ENCODE data around the gene FKRP. TPM values are rescaled to one million over a fixed set of nuclear protein-coding genes. Genes with fewer than 3 reads are reported as not detected.

Gene FKRP
- total and polyA plus RNA-seq, 11 donors, result 13.9 to 25.1 (median 19.8) TPM

DNA sequence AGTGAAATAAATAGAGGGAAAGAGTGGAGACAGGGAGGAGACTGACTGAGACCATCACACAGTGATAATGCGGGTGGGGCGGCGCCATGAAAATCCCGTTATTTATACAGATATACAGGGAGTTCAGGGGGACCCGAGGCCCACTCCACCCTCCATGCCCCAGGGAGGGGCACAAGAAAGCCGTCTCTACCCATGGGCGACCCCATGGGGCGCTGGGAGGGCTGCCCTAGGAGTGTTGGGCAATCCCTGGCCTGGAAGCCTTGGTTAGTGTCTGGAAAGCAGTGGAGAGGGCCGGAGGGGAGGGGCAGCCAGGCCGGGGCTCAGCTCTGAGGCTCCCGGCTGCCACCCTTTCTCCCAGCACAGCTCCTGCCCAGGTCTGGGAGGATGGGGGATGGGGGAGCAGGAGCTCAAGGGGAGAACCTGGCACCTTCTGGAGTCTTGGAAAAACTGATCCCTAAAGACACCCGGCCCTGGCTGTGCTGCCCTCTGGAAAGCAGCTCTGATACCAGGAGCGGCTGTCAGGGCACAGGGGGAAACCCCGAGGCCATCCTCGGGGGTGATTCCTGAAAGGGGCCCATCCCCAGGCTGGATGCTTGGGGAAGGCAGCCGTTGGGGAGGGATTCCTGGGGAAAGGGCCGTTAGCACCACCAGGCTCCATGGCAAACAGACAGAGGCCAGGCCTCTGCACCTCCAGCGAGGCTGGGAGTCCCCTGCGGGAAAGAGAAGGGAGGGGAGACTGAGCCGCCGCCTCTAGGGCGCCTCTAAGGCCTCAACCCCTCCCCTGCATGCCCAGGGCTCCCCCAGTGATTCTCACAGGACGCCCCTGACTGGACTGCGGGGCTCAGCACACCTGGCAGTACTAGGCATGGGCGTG is 26.0 kb upstream of the FKRP start:
- peak overlapping the region in 3 of 12 donors; percentile 18 to 93 (median 42) for H3K27ac ChIP-seq
- peak in 1 of 5 donors; percentile 47 for DNase-seq
- ATAC-seq, result no peak

DNA sequence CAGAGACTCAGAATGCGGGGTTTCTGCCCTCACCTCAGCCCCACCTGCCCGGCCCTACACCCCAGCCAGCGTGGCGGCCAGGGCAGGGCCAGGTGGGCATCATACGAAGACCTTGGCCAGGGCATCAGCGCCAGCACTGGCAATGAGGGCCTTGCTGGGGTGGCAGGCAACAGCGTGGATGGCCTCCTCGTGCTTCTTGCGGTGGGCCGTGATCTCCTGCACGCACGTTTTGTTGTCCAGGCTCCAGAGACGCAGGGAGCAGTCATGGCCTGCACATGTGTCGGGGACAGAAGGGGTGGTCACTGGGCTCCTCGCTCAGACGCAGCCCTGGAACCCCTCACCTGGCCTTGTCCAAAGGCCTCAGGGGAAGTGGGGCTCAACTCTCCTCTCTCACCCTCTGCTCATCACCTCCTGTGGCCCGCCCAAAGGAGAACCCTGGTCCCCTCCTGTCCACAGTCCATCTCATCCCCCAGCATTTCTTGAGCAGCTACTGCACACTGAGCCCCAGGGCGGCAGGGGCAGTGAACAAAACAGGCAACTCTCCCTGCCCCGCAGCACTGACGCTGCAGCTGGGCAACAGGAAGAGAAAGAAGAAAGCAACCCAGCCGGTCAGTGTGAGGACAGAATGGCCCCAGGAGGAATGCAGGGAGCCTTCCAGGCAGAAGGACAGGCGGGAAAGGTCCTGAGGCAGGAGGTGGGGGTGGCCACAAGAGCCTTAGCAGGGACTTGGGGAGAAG is 25.2 kb upstream of the FKRP start:
- H3K27ac ChIP-seq, result peak overlapping the region in 1 of 12 donors; percentile 42

More for the DNA sequence above, 26.0 kb upstream of the FKRP start:
- Histone ChIP-seq H3K27me3 (no peaks in the 10 kb centered on the region), H3K4me3 (no peak overlapping the region), H3K9me3 (no peaks in the 10 kb centered on the region), H3K4me1 (peaks cover 0 to 33% (median 24%) of the 10 kb centered on the region in 12 donors), H3K36me3 (peaks cover 2 to 56% (median 53%) of the 10 kb centered on the region in 9 donors)
- no peak for TF ChIP-seq POLR2A (IDR thresholded peaks at IDR 0.05)
- TF ChIP-seq, protein P1, sequence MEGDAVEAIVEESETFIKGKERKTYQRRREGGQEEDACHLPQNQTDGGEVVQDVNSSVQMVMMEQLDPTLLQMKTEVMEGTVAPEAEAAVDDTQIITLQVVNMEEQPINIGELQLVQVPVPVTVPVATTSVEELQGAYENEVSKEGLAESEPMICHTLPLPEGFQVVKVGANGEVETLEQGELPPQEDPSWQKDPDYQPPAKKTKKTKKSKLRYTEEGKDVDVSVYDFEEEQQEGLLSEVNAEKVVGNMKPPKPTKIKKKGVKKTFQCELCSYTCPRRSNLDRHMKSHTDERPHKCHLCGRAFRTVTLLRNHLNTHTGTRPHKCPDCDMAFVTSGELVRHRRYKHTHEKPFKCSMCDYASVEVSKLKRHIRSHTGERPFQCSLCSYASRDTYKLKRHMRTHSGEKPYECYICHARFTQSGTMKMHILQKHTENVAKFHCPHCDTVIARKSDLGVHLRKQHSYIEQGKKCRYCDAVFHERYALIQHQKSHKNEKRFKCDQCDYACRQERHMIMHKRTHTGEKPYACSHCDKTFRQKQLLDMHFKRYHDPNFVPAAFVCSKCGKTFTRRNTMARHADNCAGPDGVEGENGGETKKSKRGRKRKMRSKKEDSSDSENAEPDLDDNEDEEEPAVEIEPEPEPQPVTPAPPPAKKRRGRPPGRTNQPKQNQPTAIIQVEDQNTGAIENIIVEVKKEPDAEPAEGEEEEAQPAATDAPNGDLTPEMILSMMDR (IDR thresholded peaks at IDR 0.05), result no peak
- 80 to 85% (median 85%) methylated on average over 19 to 25 of the region's 25 CpGs for WGBS, 4 donors
- intact Hi-C loops (cut with DNase I), result no loop called here

DNA sequence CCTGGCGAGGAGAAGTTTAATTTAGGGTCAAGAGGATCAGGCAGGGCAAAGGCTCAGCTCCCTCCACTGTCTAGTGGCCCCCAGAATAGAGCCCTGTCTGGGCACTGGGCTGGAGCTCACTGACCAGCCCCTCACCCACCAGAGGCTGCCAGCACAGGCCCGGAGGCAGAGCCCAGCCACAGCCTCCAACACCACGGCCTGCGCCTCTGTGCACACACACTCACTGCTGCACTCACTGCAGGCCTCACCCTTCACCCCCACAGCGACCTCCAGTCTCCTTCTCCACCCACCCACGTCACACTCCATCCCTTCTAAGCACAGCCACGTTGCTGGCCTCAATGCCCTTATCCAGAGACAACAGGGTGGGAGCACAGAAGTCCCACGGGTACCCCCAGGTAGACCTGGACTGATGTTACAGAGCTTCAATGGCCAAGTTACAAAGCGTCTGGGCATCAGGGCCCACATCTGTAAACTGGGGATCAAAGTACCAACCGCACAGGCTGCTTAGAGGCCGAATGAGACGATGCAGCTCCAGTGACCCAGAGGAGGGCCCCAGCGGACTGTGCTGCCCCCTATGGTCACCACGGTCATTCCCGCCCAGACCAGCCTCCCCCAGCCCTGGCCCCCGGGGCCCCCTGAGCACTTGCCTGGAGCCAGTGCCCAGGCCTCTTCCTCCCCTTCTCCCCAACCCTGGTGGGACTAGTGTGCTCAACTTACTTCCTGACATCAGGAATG is 24.4 kb upstream of the FKRP start:
- WGBS, 4 donors, result 82 to 86% (median 84%) methylated on average over 13 to 16 of the region's 16 CpGs
- TF ChIP-seq, protein P1 (IDR thresholded peaks at IDR 0.05), result peak in 1 of 12 donors; percentile 12
- TF ChIP-seq POLR2A (IDR thresholded peaks at IDR 0.05), result no peak
- H3K9me3 ChIP-seq, result no peaks in the 10 kb centered on the region
- ATAC-seq (no peak), DNase-seq (peak in 1 of 5 donors; percentile 41)
- H3K36me3 ChIP-seq, result peaks cover 2 to 72% (median 69%) of the 10 kb centered on the region in 9 donors
- H3K27ac ChIP-seq, result no peak overlapping the region
- intact Hi-C loops (cut with DNase I), result no loop called here
- no peak overlapping the region for H3K4me3 ChIP-seq
- H3K4me1 ChIP-seq, result peaks cover 0 to 26% (median 14%) of the 10 kb centered on the region in 12 donors
- no peaks in the 10 kb centered on the region for H3K27me3 ChIP-seq

More for the DNA sequence above, 25.2 kb upstream of the FKRP start:
- TF ChIP-seq POLR2A (IDR thresholded peaks at IDR 0.05), result no peak
- TF ChIP-seq, protein P1 (IDR thresholded peaks at IDR 0.05), result no peak
- DNase-seq, result peak in 1 of 5 donors; percentile 51
- WGBS, 4 donors, result 87 to 94% (median 91%) methylated on average over 10 to 22 of the region's 22 CpGs
- intact Hi-C loops (cut with DNase I), result no loop called here
- no peaks in the 10 kb centered on the region for H3K9me3 ChIP-seq
- H3K4me1 ChIP-seq, result peaks cover 0 to 25% (median 16%) of the 10 kb centered on the region in 12 donors
- no peaks in the 10 kb centered on the region for H3K27me3 ChIP-seq
- peaks cover 2 to 64% (median 61%) of the 10 kb centered on the region in 9 donors for H3K36me3 ChIP-seq
- H3K4me3 ChIP-seq, result no peak overlapping the region
- no peak for ATAC-seq

Measured in heart left ventricle (tissue), 16 donors.